A549 (cell line): Measurements from ENCODE around the gene CBLIF. TPM values are rescaled to one million over a fixed set of nuclear protein-coding genes. Genes with fewer than 3 reads are reported as not detected.

ENCODE experiments used
- ATAC-seq, 2 experiments: fragments of 200-7000 bp in 1 of 2; fragments of >200 bp in 1 of 2; cut with Nextera tagmentation in 1 of 2; cut with Tn5 transposase in 1 of 2; 3 replicates each; pipeline versions ENCODE4 v1.8.0 to v1.9.1; 2018 to 2020; ENCODE audit warnings: mild to moderate bottlenecking in 1 of 2, moderate library complexity in 1 of 2
- CTCF ChIA-PET: fragments of 300-600 bp; sonication (Branson Sonifier 250); formaldehyde crosslinking; extraction: SDS; loops from one replicate; lab custom pipeline; 2021; ENCODE audit warnings: antibody characterized with exemption, inconsistent platforms; lab: Yijun Ruan, JAX
- POLR2A ChIA-PET: fragments of 350-600 bp; formaldehyde crosslinking; extraction: SDS; loops from one replicate; lab custom pipeline; 2021; ENCODE audit warnings: antibody characterized with exemption, inconsistent platforms; lab: Yijun Ruan, JAX
- DNase-seq, 2 experiments: peaks; one replicate each; pipeline versions ENCODE4 v3.0.0 to v3.0.0-alpha.2; 2011 to 2016; ENCODE audit warnings: low read depth in 1 of 2, low spot score in 1 of 2
- FAIRE-seq: peaks from 2 replicates; lab custom pipeline; 2011; peaks lifted over from hg19 to GRCh38; lab: Jason Lieb, UNC
- H3K27ac ChIP-seq, 2 experiments: fragments of >200 bp; sonication (Bioruptor Twin); formaldehyde crosslinking; 3 replicates each; pipeline ENCODE4 v1.5.1; 2016 to 2017
- H3K4me1 ChIP-seq: fragments of >200 bp; sonication (Bioruptor Twin); formaldehyde crosslinking; 3 replicates; pipeline ENCODE4 v1.6.1; 2016
- H3K4me2 ChIP-seq: fragments of >200 bp; sonication (Bioruptor Twin); formaldehyde crosslinking; 3 replicates; pipeline ENCODE4 v1.6.1; 2016
- H3K4me3 ChIP-seq: fragments of >200 bp; sonication (Bioruptor Twin); formaldehyde crosslinking; 3 replicates; pipeline ENCODE4 v1.5.1; 2016
- H3K9me3 ChIP-seq: fragments of >200 bp; sonication (Bioruptor Twin); formaldehyde crosslinking; 3 replicates; pipeline ENCODE4 v1.6.1; 2016
- ATOH8 ChIP-seq: fragments of 250-450 bp; sonication (Bioruptor Pico); IDR thresholded peaks from 2 replicates; pipeline ENCODE4 v1.5.0; 2020; ENCODE audit warnings: low read depth, mild to moderate bottlenecking, moderate library complexity
- BHLHE40 ChIP-seq: IDR thresholded peaks from 2 replicates; pipeline ENCODE4 v1.6.1; 2012; ENCODE audit warnings: low read depth, low read length, inconsistent platforms
- CBX2 ChIP-seq: fragments of 200-600 bp; sonication (generic); IDR thresholded peaks from 2 replicates; pipeline ENCODE4 v1.6.1; 2016; ENCODE audit warnings: low read depth, mild to moderate bottlenecking, borderline replicate concordance
- CBX8 ChIP-seq: fragments of 200-600 bp; sonication (generic); IDR thresholded peaks from 2 replicates; pipeline ENCODE4 v1.6.1; 2016
- CHD2 ChIP-seq: fragments of 150-350 bp; IDR thresholded peaks from 2 replicates; pipeline ENCODE4 v1.6.1; 2014; ENCODE audit warnings: low read length; ENCODE audit not compliant: partially characterized antibody
- CHD4 ChIP-seq: fragments of 200-600 bp; sonication (generic); IDR thresholded peaks from 2 replicates; pipeline ENCODE4 v1.6.1; 2016; ENCODE audit warnings: antibody characterized with exemption, mild to moderate bottlenecking, borderline replicate concordance
- E2F6 ChIP-seq: IDR thresholded peaks from 2 replicates; pipeline ENCODE4 v1.6.1; 2012; ENCODE audit warnings: low read depth, borderline replicate concordance
- EHMT2 ChIP-seq: fragments of 200-600 bp; sonication (generic); IDR thresholded peaks from 2 replicates; pipeline ENCODE4 v1.6.1; 2016; ENCODE audit warnings: antibody characterized with exemption, low read depth, mild to moderate bottlenecking, moderate library complexity
- ELK1 ChIP-seq: fragments of 150-350 bp; IDR thresholded peaks from 2 replicates; pipeline ENCODE4 v1.6.1; 2014; ENCODE audit warnings: low read depth, mild to moderate bottlenecking, low read length
- EP300 ChIP-seq, 2 experiments: fragments of >200 bp; sonication (Bioruptor Twin); formaldehyde crosslinking; IDR thresholded peaks; 2 replicates in 1 of 2; 3 replicates in 1 of 2; pipeline ENCODE4 v1.6.1; 2016 to 2017
- ESRRA ChIP-seq: fragments of 150-350 bp; IDR thresholded peaks from 2 replicates; pipeline ENCODE4 v1.6.1; 2014; ENCODE audit warnings: mild to moderate bottlenecking, low read length, borderline replicate concordance
- HDAC2 ChIP-seq: fragments of 200-600 bp; sonication (generic); IDR thresholded peaks from 2 replicates; pipeline ENCODE4 v1.6.1; 2016
- HOXA7 ChIP-seq: fragments of 250-450 bp; sonication (Bioruptor Pico); IDR thresholded peaks from 2 replicates; pipeline ENCODE4 v1.5.0; 2020; ENCODE audit warnings: mild to moderate bottlenecking, moderate library complexity
- HOXB5 ChIP-seq: fragments of 250-450 bp; sonication (Bioruptor Pico); IDR thresholded peaks from 2 replicates; pipeline ENCODE4 v1.5.0; 2020; ENCODE audit warnings: mild to moderate bottlenecking, moderate library complexity
- JUN ChIP-seq, 2 experiments: fragments of >200 bp; sonication (Bioruptor Twin); formaldehyde crosslinking; IDR thresholded peaks; 2 replicates in 1 of 2; 3 replicates in 1 of 2; pipeline ENCODE4 v1.6.1; 2016 to 2017
- JUNB ChIP-seq: fragments of >200 bp; sonication (Bioruptor Twin); formaldehyde crosslinking; IDR thresholded peaks from 2 replicates; pipeline ENCODE4 v1.6.1; 2016
- KDM1A ChIP-seq: fragments of 200-600 bp; sonication (generic); IDR thresholded peaks from 2 replicates; pipeline ENCODE4 v1.6.1; 2016; ENCODE audit warnings: low read depth, mild to moderate bottlenecking
- MAX ChIP-seq: IDR thresholded peaks from 2 replicates; pipeline ENCODE4 v1.6.1; 2012
- MAZ ChIP-seq: fragments of 150-350 bp; IDR thresholded peaks from 2 replicates; pipeline ENCODE4 v1.6.1; 2014; ENCODE audit warnings: antibody characterized with exemption, low read depth, low read length, borderline replicate concordance
- MYC ChIP-seq: IDR thresholded peaks from 2 replicates; pipeline ENCODE4 v1.6.1; 2012; ENCODE audit warnings: mild to moderate bottlenecking, inconsistent platforms, low read length, improper control_type of control experiment, borderline replicate concordance
- NFE2L2 ChIP-seq: fragments of 150-350 bp; conservative IDR thresholded peaks from 2 replicates; pipeline ENCODE4 v1.6.1; 2014; ENCODE audit warnings: low read length
- PHF8 ChIP-seq: fragments of 200-600 bp; sonication (generic); IDR thresholded peaks from 2 replicates; pipeline ENCODE4 v1.6.1; 2016; ENCODE audit warnings: low read depth, mild to moderate bottlenecking, antibody characterized with exemption, moderate library complexity, borderline replicate concordance
- POLR2A ChIP-seq: IDR thresholded peaks from 2 replicates; pipeline ENCODE4 v1.6.1; 2012; ENCODE audit warnings: mild to moderate bottlenecking, low read length
- RAD21 ChIP-seq, 2 experiments: fragments of >200 bp in 1 of 2; sonication (Bioruptor Twin) in 1 of 2; formaldehyde crosslinking in 1 of 2; IDR thresholded peaks in 1 of 2; conservative IDR thresholded peaks in 1 of 2; 2 replicates in 1 of 2; 3 replicates in 1 of 2; pipeline ENCODE4 v1.6.1; 2012 to 2018; ENCODE audit warnings: inconsistent platforms in 1 of 2
- RARB ChIP-seq: fragments of 250-450 bp; sonication (Bioruptor Pico); IDR thresholded peaks from 2 replicates; pipeline ENCODE4 v1.8.0; 2021; ENCODE audit warnings: mild to moderate bottlenecking, moderate library complexity
- REST ChIP-seq: fragments of 200-600 bp; sonication (generic); IDR thresholded peaks from 2 replicates; pipeline ENCODE4 v1.6.1; 2016; ENCODE audit warnings: antibody characterized with exemption, mild to moderate bottlenecking, moderate library complexity
- SMC3 ChIP-seq: fragments of >200 bp; sonication (Bioruptor Twin); formaldehyde crosslinking; IDR thresholded peaks from 3 replicates; pipeline ENCODE4 v1.6.1; 2018; ENCODE audit warnings: inconsistent platforms
- ZC3H11A ChIP-seq: fragments of 450-650 bp; IDR thresholded peaks from 2 replicates; pipeline ENCODE4 v1.6.1; 2014; ENCODE audit warnings: antibody characterized with exemption, mild to moderate bottlenecking
- ZNF302 ChIP-seq: fragments of 250-450 bp; sonication (Bioruptor Pico); IDR thresholded peaks from 2 replicates; pipeline ENCODE4 v1.9.0; 2021; ENCODE audit warnings: inconsistent platforms, mild to moderate bottlenecking, moderate library complexity
- WGBS: methylation state at CpG from one replicate; pipeline ENCODE4 v1.1.6; 2017; ENCODE audit errors: missing lambda C conversion rate; 5-methylcytosine and 5-hydroxymethylcytosine counted together
- polyA plus RNA-seq, 4 experiments: library from polyadenylated mRNA; depleted of rRNA in 3 of 4; stranded (reverse); fragments of >200 nt; fragmentation: RNase III in 1 of 4; extraction: RNeasy Plus Mini Kit Qiagen cat#74134 plus additional on column Dnase treatment in 1 of 4; gene quantifications; 2 replicates in 3 of 4; 3 replicates in 1 of 4; pipeline ENCODE4 v1.2.3, GENCODE V29; 2011 to 2017

The CBLIF gene
- polyA plus RNA-seq, 2 of the 4 experiments (the other 2 are of a cell fraction) = not detected

GRCh38 chr11:59810911-59811259 is 34.4 kb downstream of the CBLIF start:
- ATAC-seq = 0 out of 6 replicates have a peak, but pooled peaks of 1 of the 2 experiments have one; percentile 26
- H3K4me2 ChIP-seq = peak overlapping the region; percentile 72
- H3K4me1 ChIP-seq = peaks cover 11% of the 10 kb centered on the region; the same call in 2 of the 3 replicates
- peak overlapping the region; percentile 83 to 91 for H3K27ac ChIP-seq
- DNase-seq = no peak
- H3K4me3 ChIP-seq = peak overlapping the region; percentile 90
- no peak for FAIRE-seq
- ChIA-PET POLR2A (interaction anchor here (0.6 to 1.1 kb wide), 2 partner anchors 55 to 142 kb away, joined by 3 to 5 read pairs; partner anchors contain the start of gene PATL1), CTCF (interaction anchor here (0.6 to 16.3 kb wide), 3 partner anchors 9 to 615 kb away, joined by 3 to 261 read pairs (median 9); partner anchors contain the start of gene STX3)
- no peak for TF ChIP-seq CHD4
- TF ChIP-seq PHF8 = 0 out of 2 replicates have a peak, but pooled peaks have one; percentile 14
- no peak for TF ChIP-seq KDM1A
- TF ChIP-seq CBX8 = no peak
- TF ChIP-seq ESRRA = no peak
- TF ChIP-seq NFE2L2 = no peak
- no peak for TF ChIP-seq RARB
- no peak for TF ChIP-seq SMC3
- 0 out of 2 replicates have a peak, but pooled peaks have one; percentile 6 for TF ChIP-seq MYC
- TF ChIP-seq RAD21 (conservative IDR thresholded peaks at IDR 0.05 in 1 of 2, IDR thresholded peaks at IDR 0.05 in 1 of 2) = no peak
- TF ChIP-seq EP300 (IDR thresholded peaks at IDR 0.05) = no peak
- no peak for TF ChIP-seq BHLHE40
- TF ChIP-seq REST = no peak
- no peak for TF ChIP-seq HOXB5 (CRISPR knock-in tag)
- no peak for TF ChIP-seq ATOH8 (CRISPR knock-in tag)
- TF ChIP-seq ELK1 = no peak
- TF ChIP-seq CBX2 = no peak
- TF ChIP-seq HDAC2 = no peak
- TF ChIP-seq POLR2A = no peak
- TF ChIP-seq JUNB = no peak
- TF ChIP-seq JUN (IDR thresholded peaks at IDR 0.05) = peak in 1 of 2 experiments; percentile 7; a peak in 1 of 5 replicates
- no peak for TF ChIP-seq MAX
- no peak for TF ChIP-seq MAZ
- no peak for TF ChIP-seq HOXA7 (CRISPR knock-in tag)
- TF ChIP-seq CHD2 = no peak
- no peak for TF ChIP-seq ZNF302 (CRISPR knock-in tag)
- peak; percentile 64; the same call in 1 of the 2 replicates for TF ChIP-seq EHMT2
- no peak for TF ChIP-seq E2F6
- TF ChIP-seq ZC3H11A = no peak
- H3K9me3 ChIP-seq = no peaks in the 10 kb centered on the region
- 22% methylated on average over 8 of the region's 8 CpGs for WGBS
